H1 (cell line): ENCODE measurements around the gene SEZ6. TPM values are rescaled to one million over a fixed set of nuclear protein-coding genes. Genes with fewer than 3 reads are reported as not detected.

Source experiments
- polyA plus RNA-seq, 7 experiments: library from polyadenylated mRNA; depleted of rRNA in 3 of 7; stranded (reverse) in 5 of 7; unstranded in 2 of 7; fragments of >200 nt in 5 of 7; fragments of 200-250 nt in 2 of 7; gene quantifications; 1 replicate in 5 of 7; 2 replicates in 1 of 7; 4 replicates in 1 of 7; pipeline versions ENCODE4 v1.2.1 to v1.2.3, GENCODE V29; 2011 to 2013; ENCODE audit warnings: missing spikeins in 2 of 7, mixed read lengths in 2 of 7
- total RNA-seq: library from RNA; stranded (reverse); fragmentation: NEBNext Ultra II Directional; extraction: Animal tissue kit (Norgen Biotek cat#: 25700); gene quantifications from 2 replicates; pipeline ENCODE4 v1.2.1, GENCODE V29; 2021
- TF ChIP-seq, protein P1 (sequence below): IDR thresholded peaks from 2 replicates; pipeline ENCODE4 v1.6.1; 2011; ENCODE audit warnings: low read depth, mild to moderate bottlenecking, low read length; ENCODE audit not compliant: insufficient read depth

Gene SEZ6
- total and polyA plus RNA-seq, 2 of the 8 experiments (the other 6 are each of a cell fraction or from before 2014, with no cell fraction given) = 6.9 to 16.1 TPM

DNA sequence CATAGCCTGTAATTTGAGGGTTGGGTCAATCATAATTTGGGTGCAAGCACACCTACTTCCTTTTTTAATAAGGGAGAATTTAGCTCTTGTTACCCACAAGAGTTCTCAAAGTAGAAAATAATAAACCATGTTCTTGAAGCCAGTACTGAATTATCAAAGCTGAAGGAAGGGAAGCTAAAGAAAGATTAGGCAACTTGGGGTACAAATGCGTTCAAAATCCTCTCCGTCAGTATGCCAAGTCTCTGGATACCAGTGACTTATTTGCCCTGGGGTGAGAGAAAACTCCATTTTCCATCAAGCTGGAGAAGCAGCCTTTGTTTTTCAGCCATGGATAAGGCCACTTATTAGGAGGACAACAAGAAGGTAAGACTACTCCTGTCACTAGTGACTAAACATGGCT lies 79.5 kb downstream of the SEZ6 start (continued):
- TF ChIP-seq, protein P1, sequence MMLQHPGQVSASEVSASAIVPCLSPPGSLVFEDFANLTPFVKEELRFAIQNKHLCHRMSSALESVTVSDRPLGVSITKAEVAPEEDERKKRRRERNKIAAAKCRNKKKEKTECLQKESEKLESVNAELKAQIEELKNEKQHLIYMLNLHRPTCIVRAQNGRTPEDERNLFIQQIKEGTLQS = no peak
